Colonic mucosa (tissue), 4 donors: ENCODE results near the gene AGAP1. TPM values are rescaled to one million over a fixed set of nuclear protein-coding genes. Genes with fewer than 3 reads are reported as not detected.

Source experiments
- DNase-seq: peaks from one replicate; pipeline ENCODE4 v3.0.0-alpha.2; 2020
- H3K27ac ChIP-seq: fragments of 200-600 bp; one replicate; pipeline ENCODE4 v1.8.0; 2021
- H3K27me3 ChIP-seq: fragments of 200-600 bp; one replicate; pipeline ENCODE4 v1.8.0; 2021
- H3K36me3 ChIP-seq: fragments of 200-600 bp; one replicate; pipeline ENCODE4 v1.8.0; 2021
- H3K4me1 ChIP-seq: fragments of 200-600 bp; one replicate; pipeline ENCODE4 v1.8.0; 2021; ENCODE audit warnings: mild to moderate bottlenecking
- H3K4me3 ChIP-seq: fragments of 200-600 bp; one replicate; pipeline ENCODE4 v1.8.0; 2021
- H3K9ac ChIP-seq, 2 donors: one replicate each; pipeline ENCODE4 v1.7.0; 2013; ENCODE audit warnings: control low read depth in 2 of 2, low read depth in 2 of 2, low read length in 2 of 2
- H3K9me3 ChIP-seq: fragments of 200-600 bp; one replicate; pipeline ENCODE4 v1.8.0; 2021
- intact Hi-C: fragments of 100-400 bp; cut with DNase I; formaldehyde crosslinking; loops from one replicate; pipeline ENCODE4 v1.14.1; 2022
- total RNA-seq, 2 donors: library from RNA; stranded (reverse); fragmentation: NEBNext Ultra II Directional in 1 of 2; extraction: Animal tissue kit (Norgen Biotek cat#: 25700) in 1 of 2; gene quantifications; one replicate each; pipeline ENCODE4 v1.2.1, GENCODE V29; 2021
- TF ChIP-seq, protein P1 (sequence below): fragments of 200-600 bp; IDR thresholded peaks from one replicate; pipeline ENCODE4 v1.8.0; 2022; ENCODE audit warnings: antibody characterized with exemption, mild to moderate bottlenecking
- donor health status: healthy.
- donor health status: DM: no; HTN: no; CAD: no.
- donor health status: DM: no; HTN: no; CAD: no.

AGAP1 gene
- total RNA-seq, 2 donors from 2014 or later: 62.1 to 62.9 TPM

GRCh38 chr2:235960716-235961640 lies 467.1 kb downstream of the AGAP1 start:
- Histone ChIP-seq H3K9me3 (no peaks in the 10 kb centered on the region), H3K27me3 (no peaks in the 10 kb centered on the region), H3K27ac (no peak overlapping the region), H3K36me3 (no peaks in the 10 kb centered on the region), H3K4me3 (no peak overlapping the region), H3K9ac (no peak overlapping the region), H3K4me1 (no peaks in the 10 kb centered on the region)
- TF ChIP-seq, protein P1, sequence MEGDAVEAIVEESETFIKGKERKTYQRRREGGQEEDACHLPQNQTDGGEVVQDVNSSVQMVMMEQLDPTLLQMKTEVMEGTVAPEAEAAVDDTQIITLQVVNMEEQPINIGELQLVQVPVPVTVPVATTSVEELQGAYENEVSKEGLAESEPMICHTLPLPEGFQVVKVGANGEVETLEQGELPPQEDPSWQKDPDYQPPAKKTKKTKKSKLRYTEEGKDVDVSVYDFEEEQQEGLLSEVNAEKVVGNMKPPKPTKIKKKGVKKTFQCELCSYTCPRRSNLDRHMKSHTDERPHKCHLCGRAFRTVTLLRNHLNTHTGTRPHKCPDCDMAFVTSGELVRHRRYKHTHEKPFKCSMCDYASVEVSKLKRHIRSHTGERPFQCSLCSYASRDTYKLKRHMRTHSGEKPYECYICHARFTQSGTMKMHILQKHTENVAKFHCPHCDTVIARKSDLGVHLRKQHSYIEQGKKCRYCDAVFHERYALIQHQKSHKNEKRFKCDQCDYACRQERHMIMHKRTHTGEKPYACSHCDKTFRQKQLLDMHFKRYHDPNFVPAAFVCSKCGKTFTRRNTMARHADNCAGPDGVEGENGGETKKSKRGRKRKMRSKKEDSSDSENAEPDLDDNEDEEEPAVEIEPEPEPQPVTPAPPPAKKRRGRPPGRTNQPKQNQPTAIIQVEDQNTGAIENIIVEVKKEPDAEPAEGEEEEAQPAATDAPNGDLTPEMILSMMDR: no peak
- intact Hi-C loops: no loop called here
- DNase-seq: no peak

DNA sequence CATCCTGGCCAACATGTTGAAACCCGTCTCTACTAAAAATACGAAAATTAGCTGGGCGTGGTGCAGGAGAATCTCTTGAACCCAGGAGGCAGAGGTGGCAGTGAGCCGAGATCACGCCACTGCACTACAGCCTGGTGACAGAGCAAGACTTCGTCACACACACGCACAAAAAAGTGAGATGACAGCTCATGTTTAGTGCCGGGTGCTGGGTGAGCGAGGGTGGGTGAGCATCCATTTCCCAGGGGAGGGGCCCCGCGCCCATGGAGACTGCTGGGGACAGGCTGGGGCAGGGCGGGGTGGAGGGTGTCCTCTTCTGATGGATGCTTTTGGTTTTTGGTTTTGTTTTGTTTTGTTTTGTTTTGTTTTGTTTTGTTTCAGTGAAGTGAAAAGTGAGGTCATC lies 467.9 kb downstream of the AGAP1 start:
- H3K27ac ChIP-seq: no peak overlapping the region
- no peaks in the 10 kb centered on the region for H3K27me3 ChIP-seq
- H3K36me3 ChIP-seq: no peaks in the 10 kb centered on the region
- intact Hi-C loops: no loop called here
- TF ChIP-seq, protein P1: no peak
- no peaks in the 10 kb centered on the region for H3K4me1 ChIP-seq
- no peak overlapping the region for H3K4me3 ChIP-seq
- no peak overlapping the region for H3K9ac ChIP-seq
- no peaks in the 10 kb centered on the region for H3K9me3 ChIP-seq
- DNase-seq: no peak

DNA sequence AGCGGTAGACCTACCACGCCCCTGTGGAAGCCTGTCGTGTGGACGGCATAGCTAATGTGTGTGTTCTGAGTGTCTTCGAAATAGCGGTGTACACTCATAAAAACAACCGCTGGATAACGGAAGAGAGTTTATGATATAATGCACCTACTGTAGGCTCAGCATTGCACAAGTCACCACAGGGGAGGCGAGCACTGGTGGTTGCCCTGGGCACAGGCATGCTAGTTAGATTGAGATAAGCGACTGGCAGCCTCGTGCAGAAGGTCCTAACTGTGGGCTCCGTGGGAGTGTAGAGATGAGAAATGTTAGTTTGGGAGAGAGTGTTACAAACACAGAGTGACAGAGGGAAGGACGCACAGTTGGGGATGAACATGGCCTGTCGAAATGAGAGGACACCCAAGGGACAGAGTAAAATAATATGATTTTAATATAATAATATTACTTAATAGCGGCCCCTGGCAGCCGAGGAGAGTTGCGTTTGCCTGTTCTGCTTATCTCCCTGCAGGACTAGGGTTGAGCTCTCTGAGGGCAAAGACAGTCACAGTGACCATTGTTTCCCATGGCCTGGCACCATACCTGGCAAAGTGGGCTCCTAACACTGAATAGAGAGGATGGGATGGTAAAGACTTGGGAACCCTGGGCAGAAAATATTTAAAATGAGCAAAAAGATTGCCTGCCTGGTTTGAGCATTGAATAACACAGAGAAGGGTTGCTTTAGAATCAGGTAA lies 470.2 kb downstream of the AGAP1 start:
- Histone ChIP-seq H3K9me3 (no peaks in the 10 kb centered on the region), H3K4me3 (no peak overlapping the region), H3K4me1 (no peaks in the 10 kb centered on the region), H3K27me3 (no peaks in the 10 kb centered on the region), H3K36me3 (no peaks in the 10 kb centered on the region), H3K9ac (no peak overlapping the region), H3K27ac (no peak overlapping the region)
- no peak for DNase-seq
- TF ChIP-seq, protein P1: no peak
- intact Hi-C loops: no loop called here

DNA sequence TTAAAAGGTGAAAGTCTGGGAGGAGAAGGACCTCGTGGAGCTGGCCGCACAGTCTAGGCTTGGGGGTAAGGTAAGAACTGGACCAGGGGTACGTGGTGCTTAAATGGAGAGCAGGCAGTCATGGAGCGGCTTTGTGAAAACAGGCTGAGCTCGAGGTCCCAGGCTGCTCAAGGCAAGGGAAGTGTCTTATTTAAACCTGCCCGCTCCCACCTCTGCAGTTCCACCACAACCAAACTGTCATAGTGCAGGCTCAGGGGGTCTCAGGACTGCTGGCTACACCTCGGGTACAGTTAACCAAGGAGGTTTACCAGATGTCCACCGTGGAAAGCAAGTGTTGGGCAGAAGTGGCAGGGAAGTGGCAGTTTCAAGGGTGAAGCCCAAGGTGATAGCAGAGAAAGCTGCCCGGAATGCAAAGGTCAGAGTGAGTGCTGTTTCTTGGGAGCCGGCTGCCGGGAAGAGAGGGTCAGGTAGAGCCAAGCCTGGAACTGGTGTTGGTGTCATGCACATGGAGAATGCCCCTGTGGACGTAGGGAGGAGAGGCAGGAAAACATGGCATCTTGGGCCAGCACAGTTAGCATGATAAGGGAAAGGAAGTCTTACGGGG lies 471.0 kb downstream of the AGAP1 start:
- no peak overlapping the region for H3K27ac ChIP-seq
- TF ChIP-seq, protein P1: no peak
- DNase-seq: no peak

GRCh38 chr2:235966396-235966795 lies 472.6 kb downstream of the AGAP1 start:
- intact Hi-C loops: no loop called here
- H3K9me3 ChIP-seq: no peaks in the 10 kb centered on the region
- no peak overlapping the region for H3K27ac ChIP-seq
- no peaks in the 10 kb centered on the region for H3K27me3 ChIP-seq
- TF ChIP-seq, protein P1: no peak
- no peak overlapping the region for H3K4me3 ChIP-seq
- no peak for DNase-seq
- H3K4me1 ChIP-seq: no peaks in the 10 kb centered on the region
- no peaks in the 10 kb centered on the region for H3K36me3 ChIP-seq
- no peak overlapping the region for H3K9ac ChIP-seq

More for the DNA sequence above, 471.0 kb downstream of the AGAP1 start:
- Histone ChIP-seq H3K4me3 (no peak overlapping the region), H3K27me3 (no peaks in the 10 kb centered on the region), H3K9me3 (no peaks in the 10 kb centered on the region), H3K9ac (no peak overlapping the region), H3K36me3 (no peaks in the 10 kb centered on the region), H3K4me1 (no peaks in the 10 kb centered on the region)
- intact Hi-C loops: no loop called here
